Activated CD4-positive, alpha-beta T cell treated with anti-CD3 and anti-CD28 coated beads, Interleukin-2, amount 50 U/mL, for 4 hours (primary cell): ENCODE data around the gene HHIP.

Source experiments
- DNase-seq, 2 experiments: peaks; one replicate each; pipeline ENCODE4 v3.0.0-alpha.2; 2020

Gene HHIP

DNA sequence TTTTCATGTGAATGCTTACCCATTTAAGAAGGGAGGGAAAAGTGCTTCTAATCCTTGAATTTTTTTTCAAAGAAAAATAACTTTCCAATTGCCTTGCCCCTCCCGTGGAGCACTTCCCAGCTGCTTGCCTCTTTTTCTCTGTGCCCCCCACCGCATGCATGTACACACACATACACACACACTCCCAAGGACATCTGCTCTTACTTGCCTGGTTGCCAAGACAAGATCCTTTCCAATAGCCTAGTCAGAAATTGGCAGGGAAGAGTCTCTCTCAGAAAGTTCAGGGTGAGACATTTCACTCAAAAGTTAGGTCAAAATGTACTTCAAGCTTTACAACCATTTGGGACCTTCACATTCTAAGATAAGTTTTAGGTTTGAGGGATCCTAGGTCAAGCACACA, 10.9 kb downstream of the HHIP start:
- DNase-seq: no peak

DNA sequence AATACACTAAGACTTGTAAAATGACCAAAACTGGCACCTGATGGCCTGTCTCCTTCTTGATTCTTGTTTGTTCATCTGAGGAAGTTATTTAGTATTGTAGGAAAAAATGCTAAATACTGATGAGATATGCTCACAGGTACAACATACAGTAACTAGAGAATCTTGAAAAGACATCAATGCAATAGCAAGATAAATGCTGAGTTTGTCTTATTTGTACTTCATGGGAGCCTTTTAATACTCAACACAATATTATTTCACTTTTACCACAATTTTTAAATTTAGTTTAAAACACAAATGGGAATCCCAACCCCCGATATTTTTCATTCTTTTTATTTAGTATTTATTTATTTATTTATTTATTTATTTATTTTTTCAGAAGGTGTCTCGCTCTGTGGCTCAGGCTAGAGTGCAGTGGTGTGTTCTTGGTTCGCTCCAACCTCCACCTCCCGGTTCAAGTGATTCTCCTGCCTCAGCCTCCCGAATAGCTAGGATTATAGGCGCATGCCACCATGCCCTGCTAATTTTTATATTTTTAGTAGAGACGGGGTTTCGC, 12.1 kb downstream of the HHIP start:
- no peak for DNase-seq

DNA sequence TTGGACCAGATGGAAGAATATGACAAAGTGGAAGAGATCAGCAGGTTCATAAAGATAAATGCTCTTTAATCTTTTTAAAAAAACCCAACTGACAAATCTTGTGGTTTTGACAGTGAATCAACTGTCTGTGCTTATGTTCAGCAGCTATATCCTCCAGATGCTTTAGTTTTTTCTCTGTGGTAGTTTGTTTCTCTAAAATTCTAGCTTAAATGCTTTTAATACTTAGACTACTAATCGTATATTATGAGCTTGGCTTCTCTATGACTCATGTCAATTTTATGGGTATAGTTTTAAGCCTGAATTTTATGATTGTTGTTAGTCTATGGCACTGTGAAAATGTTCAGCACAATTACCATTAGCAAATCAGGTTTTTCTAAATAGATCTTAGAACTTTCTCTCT, 12.9 kb downstream of the HHIP start:
- no peak for DNase-seq

DNA sequence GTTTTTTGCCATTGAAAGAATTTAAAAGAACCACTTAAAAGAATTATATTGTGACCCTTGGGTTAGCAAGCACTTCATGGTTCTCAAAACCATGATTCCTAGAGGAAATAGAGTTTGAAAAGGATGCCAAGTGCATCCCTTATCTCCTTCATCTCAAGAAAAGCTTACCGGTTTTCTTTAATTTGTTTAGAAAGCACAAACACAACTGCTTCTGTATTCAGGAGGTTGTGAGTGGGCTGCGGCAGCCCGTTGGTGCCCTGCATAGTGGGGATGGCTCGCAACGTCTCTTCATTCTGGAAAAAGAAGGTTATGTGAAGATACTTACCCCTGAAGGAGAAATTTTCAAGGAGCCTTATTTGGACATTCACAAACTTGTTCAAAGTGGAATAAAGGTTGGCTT, 13.5 kb downstream of the HHIP start:
- no peak for DNase-seq

DNA sequence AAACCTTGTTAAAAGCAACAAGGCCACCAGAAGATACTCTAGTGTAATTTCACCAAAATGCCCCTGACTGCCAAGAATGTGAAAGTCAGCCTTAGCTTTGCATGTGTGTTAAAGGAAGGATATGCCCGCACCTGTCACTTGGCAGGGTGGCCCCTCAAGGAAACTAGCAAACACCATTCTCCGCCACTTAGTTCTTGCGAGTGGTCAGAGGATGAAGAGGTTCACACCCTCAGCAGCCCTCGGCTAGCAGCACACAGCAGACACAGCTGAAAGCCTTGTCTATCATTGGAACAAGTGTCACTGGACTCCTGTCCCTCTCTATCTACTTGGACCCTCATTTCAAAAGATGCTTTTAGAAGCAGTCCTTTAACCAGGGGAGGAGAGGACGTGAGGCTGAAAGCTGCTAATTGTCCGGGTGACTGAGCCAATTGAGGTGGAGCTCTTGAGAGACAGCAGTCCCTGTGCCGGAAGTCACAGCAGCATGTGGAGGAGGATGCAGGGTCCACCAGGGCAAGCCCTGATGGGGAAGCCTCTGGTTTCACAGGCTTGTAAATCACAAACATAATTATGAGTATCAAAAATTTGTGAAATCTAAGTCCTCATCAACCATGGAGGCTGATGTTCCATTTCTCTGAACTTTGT, 18.0 kb downstream of the HHIP start:
- DNase-seq: no peak

DNA sequence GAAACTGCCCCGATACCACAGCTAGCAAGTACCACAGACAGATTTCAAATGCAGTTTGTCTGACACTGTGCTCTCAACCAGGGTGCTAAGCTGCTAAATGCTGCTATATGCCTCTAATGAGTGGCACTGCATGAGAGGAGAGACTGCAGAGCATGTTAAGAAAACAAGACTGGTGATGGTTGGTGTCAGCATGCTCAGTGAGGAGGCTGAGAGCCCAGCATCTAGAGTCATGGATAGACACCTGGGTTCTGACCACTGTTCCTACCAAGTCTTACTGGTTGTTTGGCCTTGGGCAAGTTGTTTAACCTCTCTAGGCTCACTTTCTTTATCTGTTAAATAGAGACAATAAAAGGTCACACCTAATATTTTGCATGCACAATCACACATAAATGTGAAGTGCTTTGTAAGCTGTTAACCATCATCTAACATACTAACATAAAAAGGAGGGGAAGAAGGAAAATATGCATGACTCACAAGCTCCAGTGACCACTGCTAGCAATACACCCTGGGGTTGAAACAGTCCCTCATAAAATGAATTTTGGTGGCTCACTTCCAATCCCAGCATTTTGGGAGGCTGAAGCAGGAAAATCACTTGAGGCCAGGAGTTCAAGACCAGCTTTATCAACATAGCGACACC, 20.7 kb downstream of the HHIP start:
- no peak for DNase-seq

DNA sequence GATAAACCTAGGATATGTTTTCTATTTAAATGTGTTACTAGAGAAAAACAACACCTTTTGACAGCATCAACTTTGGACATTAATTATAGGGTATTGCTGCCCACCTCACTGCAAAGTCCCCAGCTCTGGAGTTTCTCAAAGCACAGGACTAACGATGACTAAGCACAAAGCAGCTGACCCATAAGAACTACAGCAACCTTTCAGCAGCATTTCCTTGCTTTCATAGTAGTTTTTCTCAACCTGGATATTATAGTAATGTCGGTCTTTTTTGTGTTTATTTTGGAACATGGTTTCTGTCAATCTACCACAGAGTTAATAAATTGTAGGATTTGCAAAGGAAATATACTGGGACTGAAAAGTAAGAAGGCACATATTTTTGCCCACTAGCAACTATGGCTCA, 21.5 kb downstream of the HHIP start:
- DNase-seq: no peak

DNA sequence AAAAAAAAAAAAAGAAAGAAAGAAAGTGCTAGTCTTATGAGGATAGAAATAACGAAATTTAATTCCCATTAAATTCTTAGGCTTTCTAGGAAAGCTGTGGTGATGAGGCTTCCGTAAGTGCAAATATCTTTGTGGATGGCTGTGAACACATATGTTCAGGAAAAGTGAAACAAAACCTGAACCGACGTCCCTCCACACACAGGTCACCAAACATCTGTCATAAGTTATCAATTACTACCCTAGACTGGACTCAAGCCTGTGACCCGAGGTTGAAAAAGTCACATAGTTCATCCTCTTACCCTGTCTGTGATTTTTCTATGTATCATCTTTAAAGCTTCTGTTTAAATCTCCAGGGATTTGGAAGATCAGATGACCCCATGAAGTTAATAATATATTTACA, 24.8 kb downstream of the HHIP start:
- no peak for DNase-seq

DNA sequence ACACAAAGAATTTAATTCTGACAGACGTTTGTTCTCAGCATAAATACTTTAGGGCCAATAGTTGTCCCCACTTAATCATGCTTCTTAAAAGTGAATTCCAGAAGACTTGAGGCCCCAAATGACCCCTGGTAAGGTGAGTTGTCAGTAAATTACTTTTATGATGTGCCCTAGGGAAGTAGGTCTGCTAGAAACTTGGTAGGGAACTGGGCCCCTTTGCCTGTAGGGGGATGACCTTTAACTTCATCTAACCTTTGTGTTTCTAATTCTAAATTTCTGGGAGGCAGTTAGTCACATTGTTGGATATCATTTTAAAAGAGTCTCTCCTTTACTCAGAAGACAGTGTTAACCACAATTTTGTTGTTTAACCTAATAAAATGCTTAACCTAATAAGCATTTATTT, 28.8 kb downstream of the HHIP start:
- no peak for DNase-seq

DNA sequence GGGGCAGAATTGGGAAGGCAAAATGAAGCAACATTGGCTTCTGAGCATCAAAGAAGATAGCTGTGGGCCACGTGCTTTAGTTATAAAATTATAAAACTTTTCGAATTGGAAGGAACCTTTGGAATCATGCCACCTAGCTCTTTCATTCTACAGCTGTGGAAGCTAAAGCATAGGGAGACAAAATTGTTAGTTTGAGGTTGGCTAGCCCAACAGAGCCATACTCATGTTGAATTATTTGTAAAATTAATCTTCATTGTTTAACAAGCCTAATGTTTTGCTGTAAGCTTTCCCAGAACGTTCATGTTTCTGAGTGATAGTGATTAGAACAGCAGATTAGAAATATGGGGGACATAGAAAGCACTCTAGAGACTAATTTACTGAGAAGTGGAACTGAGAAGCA, 35.9 kb downstream of the HHIP start:
- DNase-seq: no peak

DNA sequence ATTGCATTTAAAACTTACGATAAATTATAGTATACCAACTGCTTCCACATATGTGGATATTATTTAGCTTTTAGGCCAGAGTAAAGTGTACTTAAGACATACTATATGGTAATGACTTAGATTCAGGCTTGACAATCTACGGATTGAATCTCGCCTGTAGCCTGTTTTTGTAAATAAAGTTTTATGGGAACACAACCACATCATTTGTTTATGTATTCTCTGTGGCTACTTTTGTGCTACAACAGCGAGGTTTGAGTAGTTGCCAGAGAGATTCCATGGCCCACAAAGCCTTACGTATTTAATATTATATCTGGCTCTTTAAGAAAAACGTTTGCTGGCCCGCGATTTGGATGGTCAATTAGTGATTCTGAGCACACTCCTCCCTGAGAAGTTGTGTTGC, 37.6 kb downstream of the HHIP start:
- DNase-seq: no peak

DNA sequence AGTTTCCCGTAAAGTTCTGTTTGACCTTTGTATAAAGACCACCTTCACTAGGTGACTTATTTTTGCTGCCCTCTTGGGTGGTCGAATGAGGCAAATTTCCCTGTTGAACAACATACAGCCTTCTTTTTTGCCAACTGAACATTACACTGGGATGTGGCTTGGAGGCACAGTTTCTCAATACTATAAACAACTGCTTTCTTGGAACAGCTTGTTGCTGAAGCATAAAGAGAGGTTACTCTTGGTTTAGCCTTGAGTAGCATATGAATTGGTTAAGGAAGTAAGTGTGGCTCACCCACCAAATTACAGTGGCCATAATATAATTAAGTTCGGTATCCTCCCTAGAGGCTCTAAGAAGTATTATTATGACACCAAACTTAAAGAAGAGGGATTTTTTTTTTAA, 40.0 kb downstream of the HHIP start:
- DNase-seq: no peak

DNA sequence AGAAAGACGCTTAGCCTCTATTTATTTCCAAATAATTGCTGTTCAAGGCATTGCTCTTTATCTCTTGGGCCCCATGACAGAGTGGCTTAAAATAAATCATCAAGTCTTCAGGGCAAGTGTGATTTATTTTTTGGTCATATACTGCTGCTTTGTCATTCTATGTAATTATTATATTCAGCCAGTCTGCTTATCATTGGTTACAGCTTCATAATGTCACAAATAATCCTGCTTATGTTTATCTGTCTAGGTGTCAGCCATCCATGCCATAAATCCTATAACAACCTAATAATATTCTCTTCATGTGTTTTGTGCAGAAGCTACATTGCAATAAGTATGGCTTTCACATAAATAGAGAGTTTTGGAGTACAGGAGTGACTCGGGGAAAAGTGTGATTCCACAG, 41.0 kb downstream of the HHIP start:
- no peak for DNase-seq

DNA sequence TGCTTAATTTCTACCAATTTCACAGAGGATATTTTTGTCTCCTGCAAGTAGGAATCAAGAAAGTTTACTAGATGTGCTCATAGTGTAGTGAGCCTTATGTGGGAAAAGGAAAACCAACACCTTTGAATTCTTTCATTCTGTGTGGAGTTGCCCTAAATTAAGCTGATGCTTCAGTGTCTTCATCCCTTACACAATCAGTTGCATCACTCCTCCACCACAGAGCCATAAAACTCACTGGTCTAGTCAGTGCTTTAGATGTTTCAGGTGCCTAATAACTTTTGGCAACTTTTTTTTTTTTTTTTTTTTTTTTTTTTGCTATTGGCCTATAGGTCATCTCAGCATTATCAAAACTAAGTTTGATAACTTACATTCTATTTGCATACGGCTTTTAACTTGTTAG, 41.5 kb downstream of the HHIP start:
- no peak for DNase-seq

DNA sequence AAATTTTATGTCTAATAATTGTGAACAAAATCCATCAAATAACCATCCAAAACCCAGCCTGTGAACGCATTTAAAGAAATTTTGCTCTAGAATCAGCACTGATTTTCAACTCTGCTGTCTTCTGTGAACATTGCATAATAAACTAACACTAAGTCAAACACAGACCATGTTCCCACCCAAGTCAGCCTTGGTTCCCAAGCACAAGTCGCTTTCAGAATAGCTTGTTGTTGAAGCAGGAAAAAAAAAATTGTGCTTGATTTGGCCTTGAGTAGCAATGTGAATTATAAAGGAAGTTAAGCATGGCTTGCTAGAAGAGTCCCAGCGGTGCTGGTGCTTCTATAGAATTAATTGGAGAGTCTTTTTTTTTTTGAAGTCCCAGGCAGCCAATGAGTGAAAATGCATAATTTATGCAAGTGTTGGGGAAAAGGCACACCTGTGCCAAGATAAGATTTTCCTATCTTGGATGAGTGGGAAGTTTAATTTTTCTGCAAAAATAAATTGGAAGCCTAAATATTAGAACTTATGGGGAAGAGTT, 42.1 kb downstream of the HHIP start:
- no peak for DNase-seq

DNA sequence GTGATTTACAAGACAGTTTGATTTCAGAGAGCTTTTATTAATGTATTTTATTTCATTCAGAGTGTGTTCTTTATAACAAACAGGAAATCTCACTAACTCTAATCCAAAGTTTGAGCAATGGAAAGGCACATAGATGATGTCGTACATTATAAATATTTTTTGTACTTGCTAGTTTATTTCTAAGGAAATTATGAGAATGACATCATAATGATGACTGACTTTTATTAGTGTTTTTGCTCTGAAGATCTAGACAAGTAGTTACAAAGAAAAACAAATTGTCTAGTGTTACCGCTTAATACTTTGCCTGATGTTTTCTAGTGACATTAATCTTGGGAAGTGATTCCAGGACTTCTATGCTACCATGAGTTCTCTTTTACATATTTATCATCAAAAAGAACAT, 43.2 kb downstream of the HHIP start:
- DNase-seq: no peak

DNA sequence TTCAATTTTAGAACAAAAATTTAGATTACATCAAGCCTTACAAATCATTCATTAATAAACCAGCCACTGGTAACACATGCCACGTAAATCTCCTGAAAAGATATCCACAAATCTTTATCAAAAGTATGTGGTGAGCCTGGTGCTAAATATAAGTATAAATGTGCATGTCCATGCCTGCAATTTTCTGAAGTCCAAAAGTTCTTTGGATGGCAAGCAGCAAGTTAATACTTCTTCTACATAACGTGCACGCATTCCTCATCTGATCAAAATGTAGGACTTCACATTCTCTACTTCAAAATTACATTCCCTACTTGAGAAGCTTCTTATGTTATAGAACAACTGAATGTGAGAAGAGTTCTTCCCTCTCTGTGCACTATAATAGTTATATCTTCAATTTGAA, 49.8 kb downstream of the HHIP start:
- DNase-seq: no peak

DNA sequence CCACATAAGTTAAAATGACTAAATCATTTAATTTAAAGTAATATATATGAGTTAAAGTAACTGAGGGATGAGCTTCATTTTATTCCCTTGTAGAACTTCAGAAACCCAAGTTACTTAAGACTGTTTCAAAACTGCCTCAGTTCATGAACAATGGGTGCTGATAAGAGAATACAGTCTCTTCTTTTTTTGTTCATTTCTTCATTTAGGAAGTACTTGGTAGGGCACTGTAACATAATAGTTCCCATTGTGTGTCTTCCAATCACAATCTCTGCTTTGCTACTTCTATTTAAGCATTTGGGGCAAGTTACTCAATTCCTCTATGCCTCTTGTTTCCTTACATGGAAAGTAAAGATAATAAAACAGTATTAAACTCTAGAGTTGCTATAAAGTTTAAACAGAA, 50.4 kb downstream of the HHIP start:
- no peak for DNase-seq

DNA sequence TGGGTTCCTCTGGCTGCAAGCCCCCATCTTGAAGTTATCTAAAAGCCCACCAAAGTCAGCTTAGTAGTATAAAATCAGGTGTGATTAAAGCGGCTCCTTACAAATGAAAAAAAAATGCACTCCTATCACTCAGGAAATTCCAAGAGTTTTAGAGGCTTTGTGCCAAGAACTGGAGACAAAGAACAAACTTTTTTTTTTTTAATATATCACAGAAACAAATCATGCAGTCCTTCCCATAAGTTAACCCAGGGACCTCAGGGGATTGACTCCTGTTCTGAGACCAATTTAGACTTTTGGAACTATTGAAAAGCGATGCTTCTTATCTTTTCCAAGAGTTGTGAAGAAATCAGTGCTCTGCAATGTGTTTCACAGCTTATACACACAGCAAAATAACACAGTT, 53.6 kb downstream of the HHIP start:
- no peak for DNase-seq

DNA sequence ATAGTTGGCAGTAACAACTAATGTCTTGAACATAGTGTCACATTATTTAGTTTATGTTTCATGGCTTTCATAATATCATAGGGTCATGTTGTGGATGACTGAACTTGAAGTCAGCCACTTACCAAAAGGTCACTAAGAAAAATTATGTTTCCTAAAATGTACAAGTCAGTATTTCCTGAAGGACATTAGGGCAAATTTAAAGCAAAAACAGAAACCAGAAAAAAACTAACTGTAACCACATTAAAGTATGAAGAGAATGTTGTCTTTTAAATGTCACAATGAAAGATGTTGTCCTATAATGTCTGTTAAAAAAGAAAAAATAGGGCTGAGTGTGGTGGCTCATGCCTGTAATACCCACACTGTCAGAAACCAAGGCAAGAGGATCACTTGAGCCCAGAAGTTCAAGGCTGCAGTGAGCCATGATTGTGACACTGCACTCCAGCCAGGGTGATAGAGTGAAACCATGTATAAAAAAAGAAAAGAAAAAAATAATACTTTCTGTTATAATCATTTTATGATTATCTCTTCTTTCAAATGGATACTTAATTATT, 55.8 kb downstream of the HHIP start:
- DNase-seq: no peak

DNA sequence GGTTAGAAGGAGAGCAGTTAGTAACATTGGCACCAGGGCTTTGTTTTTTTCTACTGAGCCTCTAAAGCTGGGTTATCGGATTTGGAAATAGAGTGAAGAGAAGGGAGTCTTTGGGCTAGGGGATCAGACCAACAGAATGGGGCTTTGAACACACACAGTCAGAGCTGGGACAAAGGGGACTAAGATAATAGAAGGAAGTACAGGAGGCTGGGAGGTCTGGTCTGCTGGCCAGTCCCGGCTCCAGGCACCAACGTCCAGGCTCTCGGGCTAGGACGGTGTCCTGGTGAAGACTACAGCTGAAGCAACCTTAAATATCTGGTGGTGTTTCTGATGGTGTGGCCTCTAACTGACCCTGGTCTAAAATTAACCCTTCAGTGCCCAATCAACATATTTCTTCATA, 57.5 kb downstream of the HHIP start:
- DNase-seq: no peak

DNA sequence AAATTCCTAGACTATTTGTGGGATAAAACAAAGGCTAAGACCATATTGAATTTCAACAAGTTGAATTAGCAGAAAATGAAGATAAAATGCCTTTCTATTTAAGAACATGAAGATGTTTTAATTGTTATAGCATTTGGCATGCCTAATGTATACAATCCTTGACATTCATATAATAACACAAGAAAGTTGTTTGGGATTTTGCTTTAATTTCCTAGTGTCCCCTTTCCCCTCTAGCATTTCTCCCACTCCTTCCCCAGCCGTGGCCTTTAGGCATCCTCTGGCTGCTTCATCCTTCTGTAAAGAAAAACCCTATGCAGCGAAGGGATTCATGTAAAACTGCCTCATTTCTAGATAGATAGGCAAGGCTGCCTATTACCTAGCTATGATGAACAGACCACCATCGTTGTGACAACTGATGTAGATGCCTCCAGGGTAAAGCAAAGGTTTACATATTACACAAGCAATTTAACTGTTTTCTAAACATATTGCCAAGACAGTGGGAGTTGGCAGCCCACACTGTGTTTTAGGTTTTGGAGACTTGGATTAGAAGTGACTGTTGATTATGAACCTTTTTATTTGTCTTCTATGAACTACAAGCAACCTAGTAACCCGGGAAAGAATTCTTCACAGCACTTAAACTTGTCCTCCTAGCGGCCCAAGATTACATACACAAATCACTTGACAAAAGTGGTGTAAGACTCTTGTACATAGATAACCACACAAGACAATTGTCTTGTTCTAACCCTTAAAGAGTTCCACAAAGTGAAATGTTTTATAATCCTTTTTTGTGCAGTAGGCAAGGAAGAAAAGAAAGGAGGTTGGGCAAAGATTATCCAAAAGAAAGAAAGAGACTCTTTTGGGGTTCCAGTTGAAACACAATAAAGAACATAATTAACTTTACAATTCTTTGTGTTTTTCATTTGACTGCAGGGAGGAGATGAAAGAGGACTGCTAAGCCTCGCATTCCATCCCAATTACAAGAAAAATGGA, 59.9 kb downstream of the HHIP start:
- DNase-seq: no peak

DNA sequence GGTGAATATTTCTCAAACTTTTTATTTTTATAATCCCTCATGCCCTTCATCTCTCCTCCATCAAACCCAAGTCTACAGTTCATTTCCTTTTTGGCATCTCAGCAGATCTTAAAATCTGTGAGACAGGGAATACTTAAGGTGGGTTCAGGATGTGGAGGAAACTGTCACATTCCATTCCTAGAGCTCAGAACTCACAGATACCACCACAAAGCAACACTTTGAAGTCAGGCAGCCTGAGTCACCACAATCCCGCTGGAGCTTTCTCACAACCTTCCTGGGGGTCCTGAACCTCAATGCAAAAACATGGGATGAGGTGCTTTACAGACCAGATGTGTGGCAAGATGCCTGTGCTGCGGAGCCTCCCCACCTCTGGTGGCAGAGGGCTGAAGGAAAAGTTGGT, 63.2 kb downstream of the HHIP start:
- no peak for DNase-seq
